MM.1S (cell line): ENCODE data around the gene CLCN7.

Experiments
- DNase-seq: peaks from one replicate; pipeline ENCODE4 v3.0.0-alpha.2; 2015
- H2AFZ ChIP-seq: fragments of 300-600 bp; sonication (generic); 2 replicates; pipeline ENCODE4 v1.6.0; 2016; ENCODE audit warnings: antibody characterized with exemption, low read length
- H3F3A ChIP-seq: fragments of 300-600 bp; sonication (generic); 2 replicates; pipeline ENCODE4 v1.6.1; 2016; ENCODE audit warnings: mild to moderate bottlenecking, antibody characterized with exemption, low read length, moderate library complexity, mixed read lengths; ENCODE audit not compliant: insufficient read depth
- H3K27ac ChIP-seq: fragments of 300-600 bp; sonication (generic); 2 replicates; pipeline ENCODE4 v1.5.1; 2016; ENCODE audit warnings: mild to moderate bottlenecking, low read length
- H3K27me3 ChIP-seq: fragments of 300-600 bp; sonication (generic); replicated peaks from 2 replicates; pipeline ENCODE4 v1.6.0; 2016; ENCODE audit warnings: low read length; ENCODE audit not compliant: insufficient read depth
- H3K36me3 ChIP-seq: fragments of 300-600 bp; sonication (generic); replicated peaks from 2 replicates; pipeline ENCODE4 v1.6.1; 2016; ENCODE audit warnings: mild to moderate bottlenecking, low read length, mixed read lengths; ENCODE audit not compliant: insufficient read depth
- H3K4me1 ChIP-seq: fragments of 300-600 bp; sonication (generic); 2 replicates; pipeline ENCODE4 v1.6.1; 2016; ENCODE audit warnings: low read length, mixed read lengths
- H3K4me2 ChIP-seq: fragments of 300-600 bp; sonication (generic); 2 replicates; pipeline ENCODE4 v1.6.0; 2016; ENCODE audit warnings: low read depth, low read length
- H3K4me3 ChIP-seq: fragments of 300-600 bp; sonication (generic); 2 replicates; pipeline ENCODE4 v1.5.1; 2016; ENCODE audit warnings: low read length, mixed read lengths
- H3K79me2 ChIP-seq: fragments of 300-600 bp; sonication (generic); 2 replicates; pipeline ENCODE4 v1.6.1; 2016; ENCODE audit warnings: mixed run types, low read length, mixed read lengths
- H3K9ac ChIP-seq: fragments of 300-600 bp; sonication (generic); 2 replicates; pipeline ENCODE4 v1.6.1; 2016; ENCODE audit warnings: low read length, mixed read lengths
- H3K9me2 ChIP-seq: fragments of 300-600 bp; sonication (generic); replicated peaks from 2 replicates; pipeline ENCODE4 v1.6.1; 2016; ENCODE audit warnings: mild to moderate bottlenecking, low read length, mixed read lengths; ENCODE audit not compliant: insufficient read depth
- H3K9me3 ChIP-seq: fragments of 300-600 bp; sonication (generic); replicated peaks from 2 replicates; pipeline ENCODE4 v1.6.1; 2016; ENCODE audit warnings: mild to moderate bottlenecking, low read length, mixed read lengths; ENCODE audit not compliant: insufficient read depth
- H4K20me1 ChIP-seq: fragments of 300-600 bp; sonication (generic); 2 replicates; pipeline ENCODE4 v1.6.1; 2016; ENCODE audit warnings: mild to moderate bottlenecking, low read length, moderate library complexity, mixed read lengths; ENCODE audit not compliant: insufficient read depth
- EZH2 ChIP-seq: fragments of 300-600 bp; sonication (generic); optimal IDR thresholded peaks from 2 replicates; pipeline ENCODE3; 2017; ENCODE audit warnings: low read depth, mild to moderate bottlenecking, antibody characterized with exemption, low read length, mixed read lengths
- EZH2phosphoT487 ChIP-seq: fragments of 300-600 bp; sonication (generic); IDR thresholded peaks from 2 replicates; pipeline ENCODE4 v1.6.1; 2018; ENCODE audit warnings: antibody characterized with exemption, low read length
- TF ChIP-seq, protein P1 (sequence below): fragments of 300-600 bp; sonication (generic); IDR thresholded peaks from 2 replicates; pipeline ENCODE4 v1.5.1; 2016; ENCODE audit warnings: antibody characterized with exemption, low read length, mixed read lengths

Gene CLCN7

DNA sequence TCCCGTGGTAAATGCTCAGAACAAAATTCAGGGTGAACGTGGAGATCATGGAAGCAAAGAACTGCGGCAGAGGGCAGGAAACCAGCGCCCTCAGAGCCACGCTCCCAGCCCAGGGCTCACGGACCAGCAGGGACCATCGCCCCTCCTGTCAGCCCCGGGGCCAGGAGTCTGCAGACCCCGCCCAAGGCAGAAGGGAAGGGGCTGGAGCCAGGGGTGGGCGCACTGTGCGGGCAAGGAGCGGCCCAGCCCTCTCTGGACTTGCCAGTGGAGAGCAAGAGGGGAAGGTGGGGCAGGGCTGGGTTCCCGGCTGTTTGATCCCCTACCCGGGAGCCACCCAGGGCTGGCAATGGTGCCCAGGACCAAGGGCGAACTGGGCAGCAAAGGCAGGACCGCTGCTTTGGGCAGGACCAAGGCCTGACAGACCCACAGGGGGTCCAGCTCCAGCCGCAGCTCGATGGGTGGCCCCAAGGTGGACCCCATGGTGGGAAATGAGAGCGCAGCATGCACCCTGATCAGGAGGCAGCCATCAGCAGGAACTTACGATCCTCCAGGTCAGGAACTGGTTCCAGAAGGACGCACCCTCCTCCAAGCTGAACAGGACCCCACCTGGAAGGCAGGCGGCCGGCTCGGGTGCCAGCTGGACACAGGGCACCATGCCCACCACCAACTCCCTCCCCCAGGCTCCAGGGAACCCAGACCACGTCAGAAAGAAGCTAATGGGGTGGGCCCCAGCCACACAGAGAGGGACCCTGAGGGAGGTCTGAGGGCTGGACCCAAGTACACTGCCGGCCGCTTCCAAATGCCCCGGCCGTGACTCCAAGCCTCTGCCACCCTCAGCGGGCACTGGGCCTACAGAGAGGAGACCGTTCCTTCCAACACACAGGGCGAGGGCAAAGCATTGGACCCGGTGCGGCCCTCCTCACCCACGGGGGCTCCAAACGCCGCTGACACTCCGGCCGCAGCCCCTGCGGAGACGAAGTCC, 19.3 kb downstream of the CLCN7 start:
- no peak overlapping the region for H3K9ac ChIP-seq
- H3K79me2 ChIP-seq = no peaks in the 10 kb centered on the region
- H3K27ac ChIP-seq = no peak overlapping the region
- no peak overlapping the region for H3K4me3 ChIP-seq
- H3K36me3 ChIP-seq = no peaks in the 10 kb centered on the region
- TF ChIP-seq, protein P1, sequence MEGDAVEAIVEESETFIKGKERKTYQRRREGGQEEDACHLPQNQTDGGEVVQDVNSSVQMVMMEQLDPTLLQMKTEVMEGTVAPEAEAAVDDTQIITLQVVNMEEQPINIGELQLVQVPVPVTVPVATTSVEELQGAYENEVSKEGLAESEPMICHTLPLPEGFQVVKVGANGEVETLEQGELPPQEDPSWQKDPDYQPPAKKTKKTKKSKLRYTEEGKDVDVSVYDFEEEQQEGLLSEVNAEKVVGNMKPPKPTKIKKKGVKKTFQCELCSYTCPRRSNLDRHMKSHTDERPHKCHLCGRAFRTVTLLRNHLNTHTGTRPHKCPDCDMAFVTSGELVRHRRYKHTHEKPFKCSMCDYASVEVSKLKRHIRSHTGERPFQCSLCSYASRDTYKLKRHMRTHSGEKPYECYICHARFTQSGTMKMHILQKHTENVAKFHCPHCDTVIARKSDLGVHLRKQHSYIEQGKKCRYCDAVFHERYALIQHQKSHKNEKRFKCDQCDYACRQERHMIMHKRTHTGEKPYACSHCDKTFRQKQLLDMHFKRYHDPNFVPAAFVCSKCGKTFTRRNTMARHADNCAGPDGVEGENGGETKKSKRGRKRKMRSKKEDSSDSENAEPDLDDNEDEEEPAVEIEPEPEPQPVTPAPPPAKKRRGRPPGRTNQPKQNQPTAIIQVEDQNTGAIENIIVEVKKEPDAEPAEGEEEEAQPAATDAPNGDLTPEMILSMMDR = no peak
- TF ChIP-seq EZH2 = no peak
- no peak for TF ChIP-seq EZH2phosphoT487
- no peaks in the 10 kb centered on the region for H4K20me1 ChIP-seq
- H3K4me2 ChIP-seq = no peak overlapping the region
- H3K9me2 ChIP-seq = no peaks in the 10 kb centered on the region
- H3K4me1 ChIP-seq = no peaks in the 10 kb centered on the region
- no peaks in the 10 kb centered on the region for H3K27me3 ChIP-seq
- no peaks in the 10 kb centered on the region for H3K9me3 ChIP-seq
- no peaks in the 10 kb centered on the region for H3F3A ChIP-seq
- DNase-seq = no peak
- no peak overlapping the region for H2AFZ ChIP-seq

DNA sequence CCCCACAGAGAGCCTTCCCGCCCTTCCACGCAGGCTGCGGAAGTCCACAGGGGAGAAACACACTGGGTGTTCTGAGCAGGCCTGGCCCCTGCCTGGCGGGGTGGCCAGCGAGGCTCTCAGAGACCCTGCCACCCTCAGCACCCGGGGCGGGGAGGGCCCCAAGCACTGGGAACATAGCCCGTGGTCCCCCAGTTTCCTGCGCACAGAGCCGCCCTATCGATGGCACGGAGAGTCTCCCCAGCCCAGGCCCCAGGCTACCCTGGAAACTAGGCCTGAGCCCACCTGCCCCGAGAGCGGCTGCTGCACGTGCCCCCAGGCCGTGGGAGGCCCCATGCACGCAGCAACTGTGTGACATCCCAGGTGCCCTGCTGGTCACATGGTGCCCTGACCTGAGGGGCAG, 20.3 kb downstream of the CLCN7 start:
- Histone ChIP-seq H3K27ac (no peak overlapping the region), H3K9ac (no peak overlapping the region), H3K4me2 (no peak overlapping the region), H2AFZ (no peak overlapping the region), H3F3A (no peaks in the 10 kb centered on the region), H4K20me1 (no peaks in the 10 kb centered on the region), H3K9me3 (no peaks in the 10 kb centered on the region), H3K9me2 (no peaks in the 10 kb centered on the region), H3K79me2 (no peaks in the 10 kb centered on the region), H3K4me3 (no peak overlapping the region), H3K27me3 (no peaks in the 10 kb centered on the region), H3K4me1 (no peaks in the 10 kb centered on the region), H3K36me3 (no peaks in the 10 kb centered on the region)
- DNase-seq = no peak
- TF ChIP-seq, protein P1 = no peak
- TF ChIP-seq EZH2phosphoT487 = no peak

DNA sequence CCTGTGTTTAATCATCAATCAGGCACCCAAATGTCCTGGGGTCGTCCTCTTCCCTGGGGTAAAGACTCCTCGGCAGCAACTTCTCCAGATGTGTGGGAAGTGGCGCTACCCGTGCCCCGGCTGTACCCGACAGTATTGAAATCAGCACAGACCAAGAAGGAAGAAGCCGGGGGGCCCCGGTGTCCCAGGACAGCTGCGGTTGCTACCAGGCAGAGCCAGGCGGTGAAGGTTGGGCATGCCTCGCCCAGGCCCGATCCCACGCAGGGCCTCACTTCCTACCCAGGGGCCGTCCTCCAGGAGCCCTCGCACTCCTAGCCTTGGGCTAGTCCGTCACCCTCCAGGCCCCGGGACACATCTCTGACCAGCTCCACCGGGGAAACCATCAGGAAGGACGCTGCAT, 21.5 kb downstream of the CLCN7 start:
- H3K27ac ChIP-seq = no peak overlapping the region
- no peaks in the 10 kb centered on the region for H3K36me3 ChIP-seq
- no peak overlapping the region for H3K4me2 ChIP-seq

More for the DNA sequence above, 21.5 kb downstream of the CLCN7 start:
- Histone ChIP-seq H3K4me3 (no peak overlapping the region), H3K79me2 (no peaks in the 10 kb centered on the region), H3F3A (no peaks in the 10 kb centered on the region), H4K20me1 (no peaks in the 10 kb centered on the region), H3K9me2 (no peaks in the 10 kb centered on the region), H3K9me3 (no peaks in the 10 kb centered on the region), H3K4me1 (no peaks in the 10 kb centered on the region), H2AFZ (no peak overlapping the region), H3K9ac (no peak overlapping the region), H3K27me3 (no peaks in the 10 kb centered on the region)
- DNase-seq = no peak
- TF ChIP-seq EZH2 = no peak
- TF ChIP-seq EZH2phosphoT487 = no peak
- TF ChIP-seq, protein P1 = no peak
